Smooth muscle cell (in vitro differentiated cells): Measurements from ENCODE around the gene PAQR5. TPM values are rescaled to one million over a fixed set of nuclear protein-coding genes. Genes with fewer than 3 reads are reported as not detected.
"Not testable (repeated sequence)": the region's sequence is repeated elsewhere in the genome, so short reads cannot be mapped to it uniquely, and the experiment has no call there.

Experiments used
- DNase-seq: peaks from one replicate; lab custom pipeline; 2025; ENCODE audit not compliant: unreplicated experiment; lab: John Stamatoyannopoulos, UW
- H2AFZ ChIP-seq: fragments of 200-600 bp; sonication (generic); 2 replicates; pipeline ENCODE4 v1.6.0; 2016; ENCODE audit warnings: antibody characterized with exemption, low read depth, mild to moderate bottlenecking
- H3F3A ChIP-seq: fragments of 200-600 bp; sonication (generic); 2 replicates; pipeline ENCODE4 v1.6.0; 2017; ENCODE audit warnings: antibody characterized with exemption, low read depth
- H3K27ac ChIP-seq: fragments of 200-600 bp; sonication (generic); 2 replicates; pipeline ENCODE4 v1.5.1; 2016; ENCODE audit warnings: low read depth, mild to moderate bottlenecking
- H3K27me3 ChIP-seq: fragments of 200-600 bp; sonication (generic); 2 replicates; pipeline ENCODE4 v1.6.1; 2016; ENCODE audit warnings: low read depth, mild to moderate bottlenecking
- H3K36me3 ChIP-seq: fragments of 200-600 bp; sonication (generic); 2 replicates; pipeline ENCODE4 v1.5.1; 2016; ENCODE audit warnings: low read depth
- H3K4me1 ChIP-seq: fragments of 200-600 bp; sonication (generic); 2 replicates; pipeline ENCODE4 v1.5.1; 2016; ENCODE audit warnings: low read depth
- H3K4me2 ChIP-seq: fragments of 200-600 bp; sonication (generic); 2 replicates; pipeline ENCODE4 v1.6.0; 2016; ENCODE audit warnings: mild to moderate bottlenecking
- H3K4me3 ChIP-seq: fragments of 200-600 bp; sonication (generic); 2 replicates; pipeline ENCODE4 v1.5.1; 2016; ENCODE audit warnings: mild to moderate bottlenecking
- H3K79me2 ChIP-seq: fragments of 200-600 bp; sonication (generic); 2 replicates; pipeline ENCODE4 v1.6.0; 2016; ENCODE audit warnings: low read depth, mild to moderate bottlenecking
- H3K9ac ChIP-seq: fragments of 200-600 bp; sonication (generic); 2 replicates; pipeline ENCODE4 v1.6.0; 2016; ENCODE audit warnings: low read depth
- H3K9me3 ChIP-seq: fragments of 200-600 bp; sonication (generic); replicated peaks from 2 replicates; pipeline ENCODE4 v1.5.1; 2016; ENCODE audit warnings: low read depth
- H4K20me1 ChIP-seq: fragments of 200-600 bp; sonication (generic); 2 replicates; pipeline ENCODE4 v1.6.0; 2016; ENCODE audit warnings: low read depth
- CTCF ChIP-seq: fragments of 200-600 bp; sonication (generic); IDR thresholded peaks from 2 replicates; pipeline ENCODE4 v1.5.1; 2017; ENCODE audit warnings: borderline replicate concordance, mild to moderate bottlenecking, antibody characterized with exemption; ENCODE audit not compliant: insufficient read depth, poor library complexity, severe bottlenecking
- WGBS: methylation state at CpG from one replicate; pipeline ENCODE4 v1.1.7; 2016; ENCODE audit warnings: low lambda C conversion rate; 5-methylcytosine and 5-hydroxymethylcytosine counted together
- polyA plus RNA-seq: library from polyadenylated mRNA; unstranded; fragments of >200 nt; fragmentation: Nextera tagmentation; extraction: Ambion mirVana; gene quantifications from 2 replicates; pipeline ENCODE4 v1.2.1, GENCODE V29; 2016
- total RNA-seq: library from RNA; depleted of rRNA; stranded (reverse); fragments of >200 nt; gene quantifications from 2 replicates; pipeline ENCODE4 v1.2.3, GENCODE V29; 2014

The PAQR5 gene
- total and polyA plus RNA-seq, 2 experiments from 2014 or later: 1.5 to 1.6 TPM

- Histone ChIP-seq H3K9me3 (no peaks in the 10 kb centered on the region), H4K20me1 (no peaks in the 10 kb centered on the region), H3K27me3 (peaks cover 6% of the 10 kb centered on the region), H3K4me2 (no peak overlapping the region), H3F3A (no peaks in the 10 kb centered on the region), H3K9ac (no peak overlapping the region), H3K79me2 (no peaks in the 10 kb centered on the region), H3K27ac (no peak overlapping the region), H3K4me3 (no peak overlapping the region), H3K4me1 (no peaks in the 10 kb centered on the region), H3K36me3 (no peaks in the 10 kb centered on the region), H2AFZ (no peak overlapping the region)
- no peak for TF ChIP-seq CTCF
- 94% methylated on average over 10 of the region's 10 CpGs for WGBS
- no peak for DNase-seq
Observed at GRCh38 chr15:69380726-69381105, 82.0 kb downstream of the PAQR5 start.

- H3K4me1 ChIP-seq: not testable (repeated sequence)
- WGBS: 96% methylated on average over 10 of the region's 10 CpGs
Observed at GRCh38 chr15:69382176-69382575, 83.5 kb downstream of the PAQR5 start.

GRCh38 chr15:69384066-69384465 lies 85.4 kb downstream of the PAQR5 start:
- not testable (repeated sequence) for H3K79me2 ChIP-seq

More at GRCh38 chr15:69382176-69382575, 83.5 kb downstream of the PAQR5 start:
- H4K20me1 ChIP-seq, H3K9me3 ChIP-seq, H3K79me2 ChIP-seq, H3K27me3 ChIP-seq, H3K9ac ChIP-seq, H3K4me2 ChIP-seq, H3K27ac ChIP-seq, H2AFZ ChIP-seq, H3K4me3 ChIP-seq, H3F3A ChIP-seq, DNase-seq, H3K36me3 ChIP-seq: not testable (repeated sequence)

GRCh38 chr15:69384626-69385598 lies 86.2 kb downstream of the PAQR5 start:
- Histone ChIP-seq H3K4me3 (no peak overlapping the region), H4K20me1 (no peaks in the 10 kb centered on the region), H3K4me1 (no peaks in the 10 kb centered on the region), H3K27me3 (peaks cover 6% of the 10 kb centered on the region), H3K9ac (no peak overlapping the region), H3K79me2 (no peaks in the 10 kb centered on the region), H3K27ac (no peak overlapping the region), H3F3A (no peaks in the 10 kb centered on the region), H2AFZ (no peak overlapping the region), H3K4me2 (no peak overlapping the region), H3K36me3 (no peaks in the 10 kb centered on the region), H3K9me3 (no peaks in the 10 kb centered on the region)
- no peak for DNase-seq
- TF ChIP-seq CTCF: no peak
- 83% methylated on average over 12 of the region's 12 CpGs for WGBS

More at GRCh38 chr15:69384066-69384465, 85.4 kb downstream of the PAQR5 start:
- not testable (repeated sequence) for H3K27ac ChIP-seq, H3K27me3 ChIP-seq, H3K9ac ChIP-seq, H4K20me1 ChIP-seq, DNase-seq, H3K9me3 ChIP-seq, H3K36me3 ChIP-seq, H3K4me1 ChIP-seq, H3K4me2 ChIP-seq, H2AFZ ChIP-seq, H3K4me3 ChIP-seq, H3F3A ChIP-seq
- 95% methylated on average over 9 of the region's 18 CpGs for WGBS
